Measurements from ENCODE around the gene HLCS. TPM values are rescaled to one million over a fixed set of nuclear protein-coding genes. Genes with fewer than 3 reads are reported as not detected.
"Not testable (repeated sequence)": the region's sequence is repeated elsewhere in the genome, so short reads cannot be mapped to it uniquely, and the experiment has no call there.

The HLCS gene
- polyA plus RNA-seq, 3 donors = 17.0 to 17.9 (median 17.2) TPM

- DNase-seq = no peak
Measured at GRCh38 chr21:36850372-36850771, 116.1 kb downstream of the HLCS start.

- DNase-seq = no peak
Measured at GRCh38 chr21:36849461-36850105, 116.9 kb downstream of the HLCS start.

GRCh38 chr21:36848730-36849274, 117.7 kb downstream of the HLCS start:
- DNase-seq = no peak

GRCh38 chr21:36847189-36847588, 119.3 kb downstream of the HLCS start:
- no peak for DNase-seq

GRCh38 chr21:36846631-36847030, 119.8 kb downstream of the HLCS start:
- no peak for DNase-seq

GRCh38 chr21:36845790-36846189, 120.7 kb downstream of the HLCS start:
- no peak for DNase-seq

GRCh38 chr21:36845070-36845469, 121.4 kb downstream of the HLCS start:
- no peak for DNase-seq

GRCh38 chr21:36841866-36842265, 124.6 kb downstream of the HLCS start:
- DNase-seq = no peak

GRCh38 chr21:36839735-36840134, 126.7 kb downstream of the HLCS start:
- DNase-seq = no peak

GRCh38 chr21:36839123-36839522, 127.3 kb downstream of the HLCS start:
- DNase-seq = no peak

- no peak for DNase-seq
Measured at GRCh38 chr21:36835383-36835795, 131.1 kb downstream of the HLCS start.

- DNase-seq = no peak
Measured at GRCh38 chr21:36834192-36834591, 132.3 kb downstream of the HLCS start.

GRCh38 chr21:36830100-36830499, 136.4 kb downstream of the HLCS start:
- no peak for DNase-seq

GRCh38 chr21:36828891-36829515, 137.5 kb downstream of the HLCS start:
- DNase-seq = no peak

GRCh38 chr21:36828208-36828607, 138.3 kb downstream of the HLCS start:
- no peak for DNase-seq

- no peak for DNase-seq
Measured at GRCh38 chr21:36825658-36826057, 140.8 kb downstream of the HLCS start.

GRCh38 chr21:36821032-36821299, 145.5 kb downstream of the HLCS start:
- DNase-seq = no peak

- DNase-seq = no peak
Measured at GRCh38 chr21:36820176-36821031, 146.1 kb downstream of the HLCS start.

- no peak for DNase-seq
Measured at GRCh38 chr21:36817732-36818450, 148.6 kb downstream of the HLCS start.

- no peak for DNase-seq
Measured at GRCh38 chr21:36816561-36817130, 149.8 kb downstream of the HLCS start.

GRCh38 chr21:36816026-36816425, 150.4 kb downstream of the HLCS start:
- not testable (repeated sequence) for DNase-seq

GRCh38 chr21:36815284-36815683, 151.2 kb downstream of the HLCS start:
- DNase-seq = no peak

Data from renal pelvis (tissue), 4 donors.